GM12801 (cell line): Measurements from ENCODE around the gene ZNF668.

ENCODE experiments used
- TF ChIP-seq, protein P1 (sequence below): IDR thresholded peaks from one replicate; pipeline ENCODE4 v1.5.1; 2011; ENCODE audit warnings: control low read depth; ENCODE audit not compliant: insufficient read length; ENCODE audit errors: extremely low read depth

The ZNF668 gene

GRCh38 chr16:31107465-31107867, 33.4 kb upstream of the ZNF668 start:
- TF ChIP-seq, protein P1, sequence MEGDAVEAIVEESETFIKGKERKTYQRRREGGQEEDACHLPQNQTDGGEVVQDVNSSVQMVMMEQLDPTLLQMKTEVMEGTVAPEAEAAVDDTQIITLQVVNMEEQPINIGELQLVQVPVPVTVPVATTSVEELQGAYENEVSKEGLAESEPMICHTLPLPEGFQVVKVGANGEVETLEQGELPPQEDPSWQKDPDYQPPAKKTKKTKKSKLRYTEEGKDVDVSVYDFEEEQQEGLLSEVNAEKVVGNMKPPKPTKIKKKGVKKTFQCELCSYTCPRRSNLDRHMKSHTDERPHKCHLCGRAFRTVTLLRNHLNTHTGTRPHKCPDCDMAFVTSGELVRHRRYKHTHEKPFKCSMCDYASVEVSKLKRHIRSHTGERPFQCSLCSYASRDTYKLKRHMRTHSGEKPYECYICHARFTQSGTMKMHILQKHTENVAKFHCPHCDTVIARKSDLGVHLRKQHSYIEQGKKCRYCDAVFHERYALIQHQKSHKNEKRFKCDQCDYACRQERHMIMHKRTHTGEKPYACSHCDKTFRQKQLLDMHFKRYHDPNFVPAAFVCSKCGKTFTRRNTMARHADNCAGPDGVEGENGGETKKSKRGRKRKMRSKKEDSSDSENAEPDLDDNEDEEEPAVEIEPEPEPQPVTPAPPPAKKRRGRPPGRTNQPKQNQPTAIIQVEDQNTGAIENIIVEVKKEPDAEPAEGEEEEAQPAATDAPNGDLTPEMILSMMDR = no peak

DNA sequence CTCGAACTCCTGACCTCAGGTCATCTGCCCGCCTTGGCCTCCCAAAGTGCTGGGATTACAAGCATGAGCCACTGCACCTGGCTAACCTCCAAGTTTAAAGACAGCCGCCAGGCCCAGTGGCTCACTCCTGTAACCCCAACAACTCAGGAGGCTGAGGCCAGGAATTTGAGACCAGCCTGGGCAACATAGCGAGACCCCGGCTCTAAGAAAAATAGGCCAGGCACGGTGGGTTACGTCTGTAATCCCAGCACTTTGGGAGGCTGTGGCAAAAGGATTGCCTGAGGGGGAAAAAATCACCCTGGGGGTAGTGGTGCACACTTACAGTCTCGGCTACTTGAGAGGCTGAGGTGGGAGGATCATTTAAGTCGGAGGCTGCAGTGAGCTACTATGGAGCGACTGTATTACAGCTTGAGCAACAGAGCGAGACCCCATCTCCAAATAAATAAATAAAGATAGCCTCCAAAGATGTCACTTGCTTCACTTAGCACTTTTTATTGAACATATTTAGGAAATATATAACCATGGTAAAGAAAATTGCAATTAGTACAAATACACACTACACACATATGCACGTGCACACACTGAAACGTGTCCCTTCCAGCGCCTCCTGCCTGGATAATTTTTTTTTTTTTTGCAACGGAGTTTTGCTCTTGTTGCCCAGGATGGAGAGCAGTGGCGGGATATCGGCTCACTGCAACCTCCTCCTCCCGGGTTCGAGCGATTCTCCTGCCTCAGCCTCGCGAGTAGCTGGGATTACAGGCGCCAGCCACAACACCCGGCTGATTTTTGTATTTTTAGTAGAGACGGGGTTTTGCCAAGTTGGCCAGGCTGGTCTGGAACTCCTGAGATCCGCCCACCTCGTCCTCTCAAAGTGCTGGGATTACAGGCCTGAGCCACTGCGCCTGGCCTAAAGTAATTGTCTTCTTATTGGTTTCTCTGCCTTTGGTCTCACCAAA, 32.7 kb upstream of the ZNF668 start:
- TF ChIP-seq, protein P1 = no peak

DNA sequence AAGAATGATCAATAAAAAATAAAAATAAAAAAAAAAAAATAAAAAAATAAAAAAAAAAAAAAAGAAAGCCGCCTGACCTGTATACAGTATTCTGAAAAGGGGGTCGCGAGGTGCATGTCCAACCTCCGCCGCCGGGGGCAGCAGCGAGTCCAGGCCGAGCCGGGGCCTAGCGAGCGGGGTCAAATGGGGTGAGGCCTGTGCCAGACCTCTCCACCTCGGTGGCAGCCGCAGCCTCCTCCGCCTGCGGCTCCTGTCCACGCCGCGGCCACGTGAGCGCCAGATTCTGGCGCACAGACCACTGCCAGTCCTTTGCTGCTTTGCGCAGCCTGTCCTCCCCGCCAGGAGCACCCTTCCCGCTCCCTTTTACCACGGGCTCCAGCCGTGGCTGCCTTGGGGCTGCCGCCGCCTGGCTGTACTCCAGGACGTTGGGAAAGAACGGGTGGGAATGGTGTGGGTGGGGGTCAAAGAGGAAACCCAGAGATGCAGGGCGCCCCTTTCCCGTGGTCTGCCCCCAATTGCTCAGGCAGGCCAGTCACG, 31.7 kb upstream of the ZNF668 start:
- TF ChIP-seq, protein P1 = no peak

DNA sequence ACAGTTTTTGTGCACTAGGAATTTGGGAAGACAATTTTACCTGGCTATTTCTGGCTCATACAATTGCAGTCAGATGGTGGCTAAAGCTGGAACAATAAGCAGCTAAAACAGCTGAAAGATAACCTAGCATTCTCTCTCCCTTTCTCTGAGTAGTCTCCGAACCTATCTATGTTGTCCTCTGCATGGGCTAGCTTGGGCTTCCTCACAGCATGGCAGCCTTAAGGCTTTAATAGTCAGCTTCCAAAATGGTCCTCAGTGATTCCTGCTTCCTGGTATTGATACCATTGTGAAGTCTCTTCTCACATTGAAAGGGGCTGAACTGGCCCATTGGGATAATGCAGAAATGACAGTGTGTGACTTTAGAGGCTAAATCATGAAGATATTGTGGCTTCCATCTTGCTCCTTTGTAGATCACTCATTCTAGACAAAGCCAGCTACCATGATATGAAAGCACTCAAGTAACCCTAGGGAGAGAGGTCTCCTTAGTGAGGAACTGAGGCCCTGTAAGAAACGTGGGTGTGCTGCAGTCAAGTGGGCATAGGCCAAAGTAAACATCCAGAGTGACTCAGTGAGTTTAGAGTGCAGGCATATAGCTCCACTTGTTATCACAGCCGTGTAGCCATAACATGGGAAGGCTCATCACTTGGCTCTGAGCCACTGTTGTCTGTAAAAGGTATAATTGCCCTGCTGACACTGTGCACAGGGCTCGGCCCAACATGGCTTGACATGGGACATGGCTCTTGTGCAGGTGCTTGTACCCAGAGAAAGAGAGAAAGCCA, 26.0 kb upstream of the ZNF668 start:
- TF ChIP-seq, protein P1 = no peak

DNA sequence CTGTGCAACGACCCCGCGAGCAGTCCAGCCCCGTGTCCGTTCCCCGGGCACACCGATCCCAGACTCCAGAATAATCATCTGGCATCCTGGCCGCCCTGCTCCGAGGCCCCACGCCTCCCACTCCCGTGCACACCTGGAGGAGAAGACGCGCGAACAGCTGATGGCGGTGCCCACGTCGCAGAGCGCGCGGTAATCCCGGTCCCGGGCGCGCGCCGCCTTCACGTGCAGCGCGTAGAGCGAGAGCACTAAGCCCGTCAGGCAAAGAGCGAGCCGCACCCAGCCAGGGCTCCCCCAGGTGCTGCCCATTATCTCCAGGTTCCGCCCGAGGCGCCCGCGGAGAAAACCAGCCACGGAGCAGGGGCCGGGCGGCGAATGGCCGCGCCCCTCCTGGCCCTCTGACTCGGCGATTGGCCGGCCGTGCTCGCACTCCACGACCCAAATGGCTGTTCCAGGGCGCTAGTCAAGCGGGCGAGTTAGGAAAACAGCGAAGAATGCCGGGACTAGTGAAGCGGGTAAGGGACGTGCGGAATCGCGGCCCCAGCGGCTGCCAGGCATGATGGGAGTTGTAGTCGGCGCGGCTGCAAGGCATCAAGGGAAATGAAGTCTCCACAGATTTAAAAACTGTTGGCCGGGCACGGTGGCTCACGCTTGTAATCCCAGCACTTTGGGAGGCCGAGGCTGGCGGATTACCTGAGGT, 20.5 kb upstream of the ZNF668 start, which contains the start of gene VKORC1:
Gene VKORC1 (minus strand): TSS at position 374 of the 697 bp plus-strand sequence. CDS start 68 bp downstream, at position 306.
- TF ChIP-seq, protein P1 = no peak

GRCh38 chr16:31094088-31094423, 20.0 kb upstream of the ZNF668 start:
- TF ChIP-seq, protein P1 = no peak

DNA sequence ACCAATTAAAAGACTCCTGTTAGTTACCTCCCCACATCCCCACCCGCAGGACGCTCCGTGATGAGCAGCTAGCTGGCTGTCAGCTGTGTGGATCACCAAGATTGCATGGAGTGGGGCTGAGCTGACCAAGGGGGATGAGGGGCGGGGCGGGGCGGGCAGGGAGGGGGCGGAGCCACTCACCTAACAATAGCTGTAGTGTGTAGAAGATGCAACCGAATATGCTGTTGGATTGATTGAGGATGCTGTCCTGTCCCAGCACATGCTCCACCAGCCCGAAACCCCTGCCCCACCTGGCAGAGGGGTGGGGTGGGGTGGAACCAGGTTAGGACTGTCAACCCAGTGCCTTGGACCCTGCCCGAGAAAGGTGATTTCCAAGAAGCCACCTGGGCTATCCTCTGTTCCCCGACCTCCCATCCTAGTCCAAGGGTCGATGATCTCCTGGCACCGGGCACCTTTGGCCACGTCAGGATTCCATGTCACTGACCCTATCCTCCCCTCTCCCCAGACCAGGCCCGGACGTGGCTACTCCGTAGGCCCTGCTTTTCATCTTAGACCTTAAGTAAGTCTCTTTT, 19.2 kb upstream of the ZNF668 start:
- TF ChIP-seq, protein P1 = no peak
